HepG2 (cell line): ENCODE results near the gene FGGY. TPM values are rescaled to one million over a fixed set of nuclear protein-coding genes. Genes with fewer than 3 reads are reported as not detected.

Source experiments
- ATAC-seq: fragments of 200-7000 bp; cut with Tn5 transposase; 3 replicates; pipeline ENCODE4 v1.9.1; 2020; ENCODE audit warnings: mild to moderate bottlenecking, moderate library complexity
- BruUV-seq: library from RNA; stranded (reverse); fragments of 400-500 nt; replicated peaks from 2 replicates; lab custom pipeline; 2021; lab: Mats Ljungman, UMichigan
- CTCF ChIA-PET: fragments of 300-600 bp; formaldehyde crosslinking; extraction: SDS; loops from one replicate; lab custom pipeline; 2021; ENCODE audit warnings: low total read pairs, inconsistent platforms, low intra/inter-chr PET ratio; lab: Yijun Ruan, JAX
- POLR2A ChIA-PET: fragments of 350-600 bp; sonication (Branson Sonifier 250); formaldehyde crosslinking; loops from one replicate; lab custom pipeline; 2020; ENCODE audit warnings: antibody characterized with exemption, inconsistent platforms; lab: Yijun Ruan, JAX
- DNase-seq: peaks from one replicate; pipeline ENCODE4 v3.0.0-alpha.2; 2015; ENCODE audit warnings: low spot score
- FAIRE-seq: peaks from 3 replicates; lab custom pipeline; 2011; peaks lifted over from hg19 to GRCh38; lab: Jason Lieb, UNC
- H2AFZ ChIP-seq: one replicate; pipeline ENCODE4 v1.6.1; 2011; ENCODE audit warnings: low read length, inconsistent platforms
- H3K27ac ChIP-seq: fragments of 300-600 bp; 3 replicates; pipeline ENCODE4 v1.8.0; 2011; ENCODE audit warnings: mixed run types, mild to moderate bottlenecking, mixed read lengths, low read length, inconsistent platforms; ENCODE audit not compliant: insufficient read depth; ENCODE audit errors: extremely low read length
- H3K27me3 ChIP-seq, 2 experiments: fragments of 200-600 bp in 1 of 2; 2 replicates in 1 of 2; 3 replicates in 1 of 2; pipeline versions ENCODE4 v1.6.0 to v1.8.0; 2011; ENCODE audit warnings: low read length in 2 of 2, mild to moderate bottlenecking in 2 of 2, moderate library complexity in 2 of 2, inconsistent platforms in 1 of 2; ENCODE audit not compliant: insufficient read depth in 2 of 2, control insufficient read depth in 1 of 2
- H3K36me3 ChIP-seq, 2 experiments: fragments of 200-600 bp in 1 of 2; replicated peaks in 1 of 2; 2 replicates in 1 of 2; 3 replicates in 1 of 2; pipeline versions ENCODE4 v1.5.1 to v1.8.0; 2011; ENCODE audit warnings: low read length in 2 of 2, inconsistent platforms in 1 of 2; ENCODE audit not compliant: insufficient read depth in 2 of 2, control insufficient read depth in 1 of 2
- H3K4me1 ChIP-seq: 2 replicates; pipeline ENCODE4 v1.5.1; 2012; ENCODE audit warnings: low read length, inconsistent platforms; ENCODE audit not compliant: insufficient read depth
- H3K4me2 ChIP-seq: 2 replicates; pipeline ENCODE4 v1.6.0; 2011; ENCODE audit warnings: low read depth, low read length, inconsistent platforms
- H3K4me3 ChIP-seq, 3 experiments: fragments of 200-600 bp in 1 of 3; sonication (generic), shearing (Covaris generic) in 1 of 3; replicated peaks in 1 of 3; 2 replicates each; pipeline ENCODE4 v1.5.1; 2011 to 2016; ENCODE audit warnings: low read length in 3 of 3, inconsistent platforms in 2 of 3, low read depth in 2 of 3, mild to moderate bottlenecking in 2 of 3, control low read depth in 1 of 3, mixed read lengths in 1 of 3; ENCODE audit not compliant: insufficient read depth in 1 of 3
- H3K79me2 ChIP-seq: one replicate; pipeline ENCODE4 v1.6.1; 2011; ENCODE audit warnings: low read length, inconsistent platforms; ENCODE audit not compliant: insufficient read depth
- H3K9ac ChIP-seq: 2 replicates; pipeline ENCODE4 v1.6.0; 2011; ENCODE audit warnings: mild to moderate bottlenecking, low read depth, low read length, inconsistent platforms; ENCODE audit not compliant: insufficient read depth
- H3K9me3 ChIP-seq: 2 replicates; pipeline ENCODE4 v1.5.1; 2012; ENCODE audit warnings: mild to moderate bottlenecking, low read length
- H4K20me1 ChIP-seq: 2 replicates; pipeline ENCODE4 v1.6.0; 2011; ENCODE audit warnings: inconsistent platforms, mild to moderate bottlenecking, low read length, moderate library complexity; ENCODE audit not compliant: insufficient read depth
- CC2D1A ChIP-seq: sonication (generic); formaldehyde crosslinking; IDR thresholded peaks from 2 replicates; pipeline ENCODE4 v1.8.1; 2023; ENCODE audit warnings: mild to moderate bottlenecking, missing genetic modification reagents
- FIP1L1 ChIP-seq: fragments of 200-400 bp; formaldehyde crosslinking; IDR thresholded peaks from 2 replicates; pipeline ENCODE4 v1.6.1; 2018; ENCODE audit warnings: low read depth, mild to moderate bottlenecking, low read length, moderate library complexity, borderline replicate concordance; ENCODE audit not compliant: insufficient read depth
- IKZF4 ChIP-seq: sonication (generic); formaldehyde crosslinking; IDR thresholded peaks from 2 replicates; pipeline ENCODE4 v1.5.1; 2020; ENCODE audit warnings: borderline replicate concordance, mild to moderate bottlenecking, low read depth, missing genetic modification reagents; ENCODE audit errors: not compliant biosample characterization
- JUN ChIP-seq: sonication (generic); formaldehyde crosslinking; IDR thresholded peaks from 2 replicates; pipeline ENCODE4 v1.4.0; 2020; ENCODE audit warnings: mild to moderate bottlenecking, missing genetic modification reagents
- RBFOX2 ChIP-seq: fragments of 200-400 bp; formaldehyde crosslinking; IDR thresholded peaks from 2 replicates; pipeline ENCODE4 v1.6.1; 2017; ENCODE audit warnings: low read depth, mild to moderate bottlenecking, low read length
- SKI ChIP-seq: fragments of 450-650 bp; IDR thresholded peaks from one replicate; pipeline ENCODE4 v1.6.1; 2018; ENCODE audit warnings: mild to moderate bottlenecking; ENCODE audit not compliant: partially characterized antibody
- SRSF4 ChIP-seq: fragments of 200-400 bp; formaldehyde crosslinking; IDR thresholded peaks from one replicate; pipeline ENCODE4 v1.6.1; 2018; ENCODE audit warnings: mild to moderate bottlenecking, low read depth, low read length, moderate library complexity; ENCODE audit not compliant: poor library complexity, severe bottlenecking
- TCF7 ChIP-seq: sonication (generic); IDR thresholded peaks from 2 replicates; pipeline ENCODE4 v1.6.1; 2016; ENCODE audit warnings: antibody characterized with exemption, low read depth
- TFDP1 ChIP-seq: IDR thresholded peaks from 2 replicates; pipeline ENCODE4 v1.6.1; 2016; ENCODE audit warnings: missing compliant biosample characterization, missing genetic modification reagents, borderline replicate concordance
- U2AF1 ChIP-seq: fragments of 200-400 bp; formaldehyde crosslinking; optimal IDR thresholded peaks from 2 replicates; pipeline ENCODE3; 2017; ENCODE audit warnings: mild to moderate bottlenecking, low read depth, low read length
- XBP1 ChIP-seq: sonication (generic); formaldehyde crosslinking; IDR thresholded peaks from 2 replicates; pipeline ENCODE4 v1.5.0; 2020; ENCODE audit warnings: missing genetic modification reagents
- ZNF205 ChIP-seq: IDR thresholded peaks from 2 replicates; pipeline ENCODE4 v1.6.1; 2018; ENCODE audit warnings: missing biosample characterization, missing genetic modification reagents
- ZNF256 ChIP-seq: sonication (generic); formaldehyde crosslinking; conservative IDR thresholded peaks from 2 replicates; pipeline ENCODE4 v1.4.0; 2020; ENCODE audit warnings: missing genetic modification reagents
- ZNF276 ChIP-seq: sonication (generic); formaldehyde crosslinking; IDR thresholded peaks from 2 replicates; pipeline ENCODE4 v1.4.0; 2020; ENCODE audit warnings: mild to moderate bottlenecking, low read depth, missing genetic modification reagents
- ZNF44 ChIP-seq: sonication (generic); formaldehyde crosslinking; IDR thresholded peaks from 2 replicates; pipeline ENCODE4 v1.5.1; 2020; ENCODE audit warnings: mild to moderate bottlenecking, missing genetic modification reagents
- ZNF484 ChIP-seq: sonication (generic); formaldehyde crosslinking; IDR thresholded peaks from 2 replicates; pipeline ENCODE4 v1.5.1; 2020; ENCODE audit warnings: mild to moderate bottlenecking, low read depth, missing genetic modification reagents, borderline replicate concordance
- ZNF496 ChIP-seq: sonication (generic); formaldehyde crosslinking; IDR thresholded peaks from 2 replicates; pipeline ENCODE4 v1.8.1; 2023; ENCODE audit warnings: mild to moderate bottlenecking, moderate library complexity, missing genetic modification reagents; ENCODE audit not compliant: insufficient replicate concordance
- ZNF629 ChIP-seq: sonication (generic); formaldehyde crosslinking; conservative IDR thresholded peaks from 2 replicates; pipeline ENCODE4 v1.5.0; 2020; ENCODE audit warnings: missing genetic modification reagents
- ZUFSP ChIP-seq: sonication (generic); formaldehyde crosslinking; IDR thresholded peaks from 2 replicates; pipeline ENCODE4 v1.9.0; 2021; ENCODE audit warnings: missing genetic modification reagents, mild to moderate bottlenecking, borderline replicate concordance
- WGBS: methylation state at CpG from one replicate; pipeline ENCODE4 v1.1.6; 2017; ENCODE audit warnings: low lambda C conversion rate; 5-methylcytosine and 5-hydroxymethylcytosine counted together
- in situ Hi-C: cut with HindIII; loops from 2 replicates; pipeline ENCODE4 v1.10.0; 2017; ENCODE audit warnings: low pct_unique_long_range_greater_than_20kb; ENCODE audit not compliant: extremely low pct_ligation_motif_present
- intact Hi-C: fragments of 100-400 bp; cut with micrococcal nuclease; formaldehyde crosslinking; loops from one replicate; pipeline ENCODE4 v1.10.0; 2022; ENCODE audit not compliant: unreplicated experiment
- polyA plus RNA-seq, 8 experiments: library from polyadenylated mRNA; depleted of rRNA in 3 of 8; stranded (reverse) in 7 of 8; unstranded in 1 of 8; fragments of >200 nt; fragmentation: Illumina TruSeq in 4 of 8; extraction: Trizol in 4 of 8; gene quantifications; 2 replicates each; pipeline versions ENCODE4 v1.2.1 to v1.2.3, GENCODE V29; 2011 to 2016; ENCODE audit warnings: low read depth in 4 of 8, missing spikeins in 1 of 8, mixed read lengths in 1 of 8; ENCODE audit not compliant: insufficient read depth in 1 of 8
- total RNA-seq, 5 experiments: library from RNA; depleted of rRNA; stranded (reverse); fragments of >200 nt; fragmentation: Illumina TruSeq; extraction: Trizol; gene quantifications; 2 replicates each; pipeline ENCODE4 v1.2.3, GENCODE V29; 2016; ENCODE audit warnings: low read depth in 1 of 5

Gene FGGY
- total and polyA plus RNA-seq, 2 of the 13 experiments (the other 11 are each of a cell fraction or from before 2014, with no cell fraction given), result 15.7 to 27.5 TPM

GRCh38 chr1:59596956-59597355, 300.1 kb downstream of the FGGY start (continued):
- TF ChIP-seq U2AF1 (no peak), ZNF205 (no peak), ZNF629 (CRISPR knock-in tag) (no peak), ZNF256 (CRISPR knock-in tag) (no peak), FIP1L1 (no peak), JUN (CRISPR knock-in tag) (no peak), ZNF276 (CRISPR knock-in tag) (no peak), CC2D1A (CRISPR knock-in tag) (no peak), TCF7 (no peak)
- TF ChIP-seq, all 625 proteins: peak for 0

- Histone ChIP-seq H3K27me3 (no peaks in the 10 kb centered on the region), H3K9me3 (no peaks in the 10 kb centered on the region), H3K36me3 (no peaks in the 10 kb centered on the region), H3K9ac (no peak overlapping the region), H3K79me2 (no peaks in the 10 kb centered on the region), H3K4me2 (no peak overlapping the region), H3K27ac (no peak overlapping the region), H4K20me1 (no peaks in the 10 kb centered on the region), H3K4me3 (no peak overlapping the region), H2AFZ (no peak overlapping the region), H3K4me1 (peaks cover 40% of the 10 kb centered on the region)
- ChIA-PET POLR2A (no interaction called here), CTCF (no interaction called here)
- intact Hi-C loops (no loop called here), in situ Hi-C loops (no loop called here)
- DNase-seq (no peak), ATAC-seq (no peak), FAIRE-seq (no peak)
- BruUV-seq, result no TSS peak
- 94% methylated on average over 8 of the region's 8 CpGs for WGBS
- no peak for TF ChIP-seq IKZF4 (CRISPR knock-in tag)
- TF ChIP-seq SKI, result no peak
- TF ChIP-seq TFDP1, result no peak
- TF ChIP-seq ZNF484, result no peak
- no peak for TF ChIP-seq ZNF44 (CRISPR knock-in tag)
- TF ChIP-seq SRSF4, result no peak
- no peak for TF ChIP-seq XBP1
- TF ChIP-seq RBFOX2, result no peak
- TF ChIP-seq ZNF496 (CRISPR knock-in tag), result no peak
- no peak for TF ChIP-seq ZUFSP (CRISPR knock-in tag)
These were observed 300.7 kb downstream of the FGGY start for GRCh38 chr1:59597420-59598119.
